HG02870 (cell line): ENCODE results near the gene B3GNT8.
"Not testable (repeated sequence)": the region's sequence is repeated elsewhere in the genome, so short reads cannot be mapped to it uniquely, and the experiment has no call there.

Experiments
- ATAC-seq: cut with Tn5 transposase; IDR thresholded peaks from one replicate; pipeline ENCODE4 v1.9.1; 2021; ENCODE audit warnings: mild to moderate bottlenecking, moderate library complexity; ENCODE audit not compliant: unreplicated experiment

Gene B3GNT8

DNA sequence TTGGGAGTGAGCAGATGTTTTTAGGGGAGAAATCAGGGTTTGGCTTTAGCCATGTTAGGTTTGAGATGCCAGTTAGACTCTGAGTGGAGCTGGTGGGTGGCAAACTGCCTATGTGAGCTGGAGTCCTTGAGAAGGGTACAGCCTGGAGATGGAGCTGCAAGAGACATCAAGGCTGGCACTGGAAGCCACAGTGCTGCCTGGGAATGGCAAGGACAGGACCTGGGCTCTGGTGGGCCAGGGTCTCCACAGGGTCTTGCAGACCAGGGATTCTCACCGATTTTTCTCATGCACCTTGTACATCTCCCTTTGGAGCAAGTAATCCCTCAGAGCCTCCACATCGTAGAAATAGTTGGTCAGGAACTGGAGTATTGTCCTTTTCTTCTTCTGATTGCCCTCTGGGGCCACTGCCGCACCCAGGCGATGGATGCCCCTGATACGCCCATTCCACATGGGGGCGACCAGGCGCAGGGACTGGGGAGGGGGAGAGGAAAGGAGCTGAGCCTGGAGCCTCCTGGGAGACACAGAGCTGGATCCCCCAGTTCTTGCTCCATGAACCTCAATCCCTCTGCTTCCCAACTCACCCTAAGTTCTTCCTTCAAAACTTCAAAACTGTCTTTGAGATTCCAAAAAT, 10.9 kb upstream of the B3GNT8 start:
- no peak for ATAC-seq

DNA sequence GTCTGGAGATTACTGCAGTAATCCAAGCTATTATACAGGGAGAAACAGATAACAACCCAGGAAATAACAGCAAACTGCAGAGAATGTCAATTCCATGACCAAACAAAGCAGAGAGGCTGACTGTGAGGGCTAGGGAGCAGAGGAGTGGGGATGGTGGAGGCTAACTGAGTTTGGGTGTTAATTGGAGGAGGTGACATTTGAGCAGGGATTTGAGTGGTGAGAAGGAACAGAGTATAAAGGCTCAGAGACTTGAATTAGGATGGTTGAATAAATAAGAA, 9.4 kb upstream of the B3GNT8 start:
- ATAC-seq, result no peak

DNA sequence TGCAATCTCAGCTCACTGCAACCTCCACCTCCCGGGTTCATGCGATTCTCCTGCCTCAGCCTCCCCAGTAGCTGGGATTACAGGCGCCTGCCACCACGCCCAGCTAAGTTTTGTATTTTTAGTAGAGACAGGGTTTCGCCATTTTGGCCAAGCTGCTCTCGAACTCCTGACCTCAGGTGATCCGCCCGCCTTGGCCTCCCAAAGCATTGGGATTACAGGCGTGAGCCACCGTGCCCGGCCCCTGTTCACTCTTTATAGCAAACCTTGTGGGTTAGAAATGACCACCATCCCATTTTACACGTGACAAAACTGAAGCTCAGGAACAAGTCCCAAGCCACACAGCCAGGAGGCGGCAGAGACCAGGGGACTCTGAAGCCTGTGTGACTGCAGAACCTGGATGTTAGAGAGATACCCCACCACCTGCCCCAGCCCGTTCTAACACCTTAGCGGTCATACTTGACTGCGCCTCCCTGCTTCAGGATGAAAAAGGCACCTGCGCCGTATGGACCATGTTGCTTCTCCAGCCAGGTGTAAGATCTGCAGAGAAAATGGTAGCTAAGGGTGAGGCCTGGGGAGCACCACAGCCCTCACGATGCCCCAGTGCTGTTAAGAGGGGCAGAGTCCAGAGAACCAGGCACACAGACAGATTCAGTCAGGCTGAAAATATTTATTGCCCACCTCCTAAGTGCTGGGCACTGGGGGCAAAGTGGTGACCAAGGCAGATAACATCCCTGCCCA, 8.9 kb upstream of the B3GNT8 start:
- no peak for ATAC-seq

DNA sequence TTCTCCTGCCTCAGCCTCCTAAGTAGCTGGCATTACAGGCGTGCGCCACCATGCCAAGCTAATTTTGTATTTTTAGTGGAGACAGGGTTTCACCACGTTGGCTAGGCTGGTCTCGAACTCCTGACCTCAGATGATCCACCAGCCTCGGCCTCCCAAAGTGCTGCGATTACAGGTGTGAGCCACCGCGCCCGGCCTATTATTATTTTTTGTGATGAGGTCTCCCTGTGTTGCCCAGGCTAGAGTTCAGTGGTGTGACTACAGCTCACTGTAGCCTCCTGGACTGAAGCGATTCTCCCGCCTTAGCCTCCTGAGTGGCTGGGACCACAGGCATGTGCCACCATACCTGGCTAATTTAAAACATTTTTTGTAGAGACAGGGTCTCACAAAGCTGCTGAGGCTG, 8.2 kb upstream of the B3GNT8 start:
- ATAC-seq, result not testable (repeated sequence)

DNA sequence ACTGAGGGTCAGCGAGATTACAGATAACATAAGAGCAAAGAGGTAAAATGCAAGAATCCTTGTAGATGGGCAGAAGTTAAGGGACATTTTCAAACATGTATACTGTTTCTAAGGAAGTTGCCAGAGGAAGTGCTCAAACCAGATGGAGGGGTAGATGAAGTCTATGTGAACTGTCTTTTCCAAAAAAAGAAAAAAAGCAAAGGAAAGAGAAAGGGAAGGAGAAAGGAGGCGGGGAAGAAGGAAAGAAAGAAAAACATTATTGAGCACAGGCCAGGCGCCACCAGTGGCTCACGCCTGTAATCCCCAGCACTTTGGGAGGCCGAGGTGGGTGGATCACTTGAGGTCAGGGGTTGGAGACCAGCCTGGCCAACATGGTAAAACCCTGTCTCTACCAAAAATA, 7.3 kb upstream of the B3GNT8 start:
- ATAC-seq, result no peak

DNA sequence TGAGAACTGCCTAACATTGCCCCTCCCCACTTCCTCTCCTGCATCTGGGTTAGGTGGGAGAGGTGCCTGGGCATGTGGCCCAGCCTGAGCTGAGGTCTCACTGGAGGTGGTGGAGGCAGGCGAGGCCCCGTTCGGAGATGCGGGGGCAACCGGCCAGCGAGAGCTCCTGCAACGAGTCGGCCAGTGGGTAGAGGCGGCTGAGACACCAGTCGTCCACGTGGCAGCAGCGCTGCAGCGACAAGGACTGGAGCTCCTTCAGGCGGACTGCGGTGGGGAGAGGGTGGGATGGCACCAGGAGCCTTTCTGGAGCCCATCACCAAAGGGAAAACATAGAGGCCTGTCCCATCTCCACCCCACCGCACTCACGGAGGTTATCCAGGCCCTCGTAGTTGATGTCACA, 6.0 kb upstream of the B3GNT8 start:
- no peak for ATAC-seq

DNA sequence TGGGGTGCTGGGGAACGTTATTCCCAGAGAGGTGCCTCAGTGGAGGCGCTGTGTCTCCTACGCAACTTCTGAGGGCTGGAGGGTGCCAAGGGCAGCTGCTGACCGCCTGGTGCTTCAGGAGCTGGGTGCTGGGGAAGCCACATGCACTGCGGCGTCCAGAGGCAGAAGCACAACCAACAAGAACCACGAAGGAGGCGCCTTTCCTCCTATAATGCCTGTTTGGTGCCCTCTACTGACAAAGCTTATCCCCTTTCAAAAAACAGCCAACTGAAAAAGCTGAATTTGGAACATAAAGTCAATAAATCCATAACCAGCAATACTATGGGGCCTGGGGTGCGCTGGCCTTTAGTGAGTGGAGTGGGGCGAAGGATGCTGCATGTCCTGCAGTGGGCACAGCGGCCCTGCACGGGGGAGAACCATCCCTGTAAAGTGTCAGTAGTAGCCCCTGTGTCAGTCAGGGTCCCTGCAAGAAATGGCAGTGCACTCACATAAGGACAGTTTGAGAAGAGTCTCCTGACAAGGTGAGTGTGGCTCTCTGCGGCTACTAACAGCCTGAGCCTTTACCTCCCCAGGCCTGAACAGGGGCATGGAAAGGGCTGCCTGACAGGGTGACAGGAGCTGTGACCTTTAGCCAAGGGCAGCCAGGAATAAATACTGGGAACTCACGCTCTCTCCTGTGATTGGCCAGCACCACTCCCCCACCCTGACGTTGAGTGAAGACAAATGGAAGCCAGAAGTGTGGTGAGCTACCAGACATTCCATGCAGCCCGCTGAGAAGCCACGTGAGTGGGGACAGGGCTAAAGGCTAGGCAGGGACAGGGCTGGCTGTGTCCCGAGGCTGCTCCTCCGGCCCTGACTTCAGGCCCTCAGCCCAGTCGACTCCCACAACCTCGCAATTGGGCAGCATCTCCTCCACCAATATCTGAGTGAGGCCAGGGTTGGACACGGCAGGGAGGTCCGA, 4.5 kb upstream of the B3GNT8 start:
- no peak for ATAC-seq

DNA sequence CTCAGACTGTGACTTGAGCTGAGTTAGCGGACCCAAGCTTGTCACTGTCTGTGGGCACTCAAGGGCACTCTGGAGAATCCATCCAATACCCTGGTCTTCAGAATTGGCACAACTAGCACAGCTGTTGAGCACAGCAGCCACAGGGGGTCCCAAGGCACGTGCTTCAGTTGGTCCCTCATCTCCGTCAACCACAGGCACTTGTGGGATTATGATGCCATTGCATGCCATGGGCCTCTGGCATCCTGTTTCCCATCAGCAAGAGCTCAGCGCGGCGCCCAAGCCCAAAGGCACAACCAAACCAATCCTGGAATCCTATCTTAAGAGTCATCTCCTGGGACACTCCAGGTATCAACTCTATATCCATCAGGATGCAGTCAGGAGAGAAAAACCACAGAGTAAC, 3.7 kb upstream of the B3GNT8 start:
- no peak for ATAC-seq

DNA sequence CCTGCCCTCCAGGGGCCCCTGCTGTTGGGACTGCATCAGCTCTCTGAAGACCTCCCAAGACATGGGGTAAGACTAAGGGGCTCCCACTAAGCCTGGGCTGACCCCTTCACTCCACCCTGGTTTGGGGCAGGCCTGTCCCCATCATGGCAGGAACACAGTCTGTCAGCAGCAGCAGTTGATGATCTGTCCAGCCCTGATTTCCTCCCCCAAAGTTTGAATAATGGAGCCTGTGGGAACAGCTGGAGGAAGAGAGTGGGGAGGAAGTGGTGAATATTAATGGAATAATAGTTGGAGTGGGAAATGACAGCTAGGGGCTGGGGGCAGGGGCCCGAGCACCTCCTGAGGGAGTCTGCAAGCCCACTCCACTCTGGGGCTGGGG, 1.3 kb upstream of the B3GNT8 start:
- no peak for ATAC-seq

DNA sequence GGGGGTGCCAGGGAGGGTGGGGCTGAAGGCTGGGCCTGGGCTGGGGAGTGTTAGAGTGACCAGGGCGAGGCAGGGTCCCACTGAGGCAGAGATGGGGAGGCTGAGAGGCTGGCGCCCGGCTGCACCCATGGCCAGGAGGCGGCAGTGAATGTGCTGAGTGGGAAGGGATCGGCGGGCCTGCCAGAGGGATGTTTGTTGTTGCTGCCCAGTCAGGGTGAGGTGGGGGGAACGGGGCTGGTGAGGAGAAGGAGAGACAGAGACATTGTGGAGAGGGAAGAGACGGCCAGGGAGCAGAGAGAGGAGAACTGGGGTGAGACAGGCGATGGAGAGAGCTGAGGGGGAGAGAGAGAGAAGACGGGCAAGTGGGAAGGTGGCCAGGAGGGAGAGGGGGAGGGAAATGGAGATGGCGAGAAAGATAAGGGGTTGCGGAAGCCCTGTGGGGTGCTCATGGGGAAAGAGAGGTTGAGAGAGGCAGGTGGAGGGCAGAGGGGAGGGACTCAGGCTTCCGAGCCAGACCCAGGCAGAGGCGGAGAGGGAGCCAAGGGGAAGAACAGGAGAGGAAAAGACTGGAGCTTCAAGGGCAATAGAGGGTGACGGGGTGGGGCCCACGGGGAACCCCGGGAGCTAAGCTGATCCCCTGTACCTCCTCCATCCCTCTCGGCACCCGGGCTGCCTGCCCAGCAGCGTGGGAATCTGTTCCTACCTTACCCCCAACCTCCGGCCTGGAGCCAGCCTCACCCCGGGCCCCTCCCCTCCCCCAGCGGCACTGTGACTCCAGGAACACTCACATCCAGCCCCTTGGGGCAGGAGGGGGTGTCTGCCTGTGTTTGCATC, 690 bp upstream of the B3GNT8 start:
- no peak for ATAC-seq

DNA sequence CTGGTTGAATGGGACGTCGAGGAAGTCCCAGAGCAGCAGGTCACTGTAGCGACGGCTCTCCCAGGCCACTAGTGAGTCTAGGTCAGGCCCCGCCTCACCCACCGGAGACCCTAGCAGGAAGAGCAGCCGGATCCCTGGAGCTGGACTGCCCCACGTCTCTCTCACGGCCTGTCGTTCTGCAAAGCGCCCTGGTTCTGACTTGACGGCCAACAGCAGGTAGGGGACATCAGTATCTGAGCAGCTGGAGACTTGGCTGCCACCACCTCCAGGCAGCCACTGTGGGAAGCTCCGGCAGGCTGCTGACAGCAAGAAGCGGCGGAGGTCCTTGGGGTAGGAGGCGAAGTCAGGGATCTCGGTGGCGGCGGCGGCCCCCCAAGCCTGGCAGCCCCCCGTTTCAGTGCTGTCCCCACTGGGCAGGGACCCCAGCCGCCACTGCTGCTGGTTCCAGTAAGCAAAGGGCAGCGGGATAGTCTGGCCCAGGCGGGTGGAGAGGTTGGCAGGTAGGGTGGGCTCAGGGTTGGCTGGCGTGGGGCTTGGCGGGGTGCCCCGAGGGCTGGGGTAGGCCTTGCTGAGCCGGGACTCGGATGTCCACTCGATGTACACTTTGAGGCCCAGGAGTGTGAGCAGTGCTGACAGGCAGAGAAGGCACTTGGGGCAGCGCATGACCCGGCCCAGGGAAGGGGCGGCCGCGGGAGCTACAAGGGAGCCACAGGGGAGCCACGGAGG, 895 bp downstream of the B3GNT8 start:
- ATAC-seq, result no peak

DNA sequence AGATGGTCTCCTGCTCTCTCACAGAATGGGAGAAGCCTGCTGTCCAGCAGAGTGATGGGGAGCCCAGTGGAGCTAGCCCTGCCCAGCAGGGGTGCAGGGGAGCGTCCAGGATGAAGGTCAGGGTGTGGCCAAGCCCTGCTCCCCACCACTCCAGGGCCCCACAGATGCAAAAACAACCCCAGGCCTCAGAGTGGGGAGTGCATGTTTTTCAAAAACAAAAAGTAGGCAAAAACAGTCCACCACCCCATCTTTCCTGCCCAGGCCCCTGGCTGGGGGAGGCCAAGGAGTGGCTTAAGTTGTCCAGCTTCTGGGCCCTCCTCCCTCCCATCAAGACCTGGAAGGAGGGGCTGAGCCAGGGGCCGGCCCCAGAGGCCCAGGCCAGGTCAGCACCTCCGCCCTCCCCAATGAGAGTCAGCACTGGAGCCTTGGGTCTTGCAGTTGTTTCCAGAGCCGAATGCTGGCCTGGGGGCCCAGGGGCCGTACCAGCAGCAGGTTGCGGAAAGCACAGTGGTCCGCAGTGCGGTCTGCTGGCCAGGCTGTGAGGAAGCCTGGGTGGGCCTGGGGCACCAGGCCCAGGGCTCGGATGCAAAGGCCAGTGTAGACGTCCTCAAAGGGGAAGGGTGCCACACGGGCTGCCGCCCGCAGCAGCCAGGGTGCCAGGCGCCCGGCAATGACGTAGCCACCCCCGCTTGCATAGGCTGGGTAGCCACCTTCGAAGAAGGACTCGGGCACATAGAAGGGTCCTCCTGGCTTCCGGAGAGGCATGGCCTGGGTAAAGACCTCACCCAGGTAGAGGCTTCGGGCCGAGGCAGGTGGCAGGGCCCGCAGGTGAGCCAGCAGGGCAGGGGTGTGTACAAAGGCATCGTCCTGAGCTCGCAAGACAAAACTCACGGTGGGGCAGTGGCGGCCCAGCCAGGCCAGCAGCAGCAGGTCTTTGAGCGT, 1.7 kb downstream of the B3GNT8 start:
- ATAC-seq, result no peak

DNA sequence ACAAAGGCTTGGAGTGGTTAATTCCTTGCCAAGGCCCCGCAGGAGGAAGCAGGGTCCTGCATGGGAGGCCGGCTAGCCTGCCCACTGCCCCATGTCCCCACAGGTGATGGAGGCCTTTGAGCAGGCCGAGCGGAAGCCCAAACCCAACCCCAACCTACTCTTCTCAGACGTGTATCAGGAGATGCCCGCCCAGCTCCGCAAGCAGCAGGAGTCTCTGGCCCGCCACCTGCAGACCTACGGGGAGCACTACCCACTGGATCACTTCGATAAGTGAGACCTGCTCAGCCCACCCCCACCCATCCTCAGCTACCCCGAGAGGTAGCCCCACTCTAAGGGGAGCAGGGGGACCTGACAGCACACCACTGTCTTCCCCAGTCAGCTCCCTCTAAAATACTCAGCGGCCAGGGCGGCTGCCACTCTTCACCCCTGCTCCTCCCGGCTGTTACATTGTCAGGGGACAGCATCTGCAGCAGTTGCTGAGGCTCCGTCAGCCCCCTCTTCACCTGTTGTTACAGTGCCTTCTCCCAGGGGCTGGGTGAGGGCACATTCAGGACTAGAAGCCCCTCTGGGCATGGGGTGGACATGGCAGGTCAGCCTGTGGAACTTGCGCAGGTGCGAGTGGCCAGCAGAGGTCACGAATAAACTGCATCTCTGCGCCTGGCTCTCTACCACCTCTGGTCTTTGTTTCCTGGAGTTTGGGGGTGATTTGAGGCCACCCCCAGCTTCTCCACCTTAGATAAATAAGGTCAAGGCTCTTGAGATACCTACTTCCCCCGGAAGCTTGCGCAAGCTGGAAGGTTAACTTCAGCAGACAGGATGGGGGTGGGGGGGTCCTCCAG, 2.6 kb downstream of the B3GNT8 start:
- no peak for ATAC-seq

DNA sequence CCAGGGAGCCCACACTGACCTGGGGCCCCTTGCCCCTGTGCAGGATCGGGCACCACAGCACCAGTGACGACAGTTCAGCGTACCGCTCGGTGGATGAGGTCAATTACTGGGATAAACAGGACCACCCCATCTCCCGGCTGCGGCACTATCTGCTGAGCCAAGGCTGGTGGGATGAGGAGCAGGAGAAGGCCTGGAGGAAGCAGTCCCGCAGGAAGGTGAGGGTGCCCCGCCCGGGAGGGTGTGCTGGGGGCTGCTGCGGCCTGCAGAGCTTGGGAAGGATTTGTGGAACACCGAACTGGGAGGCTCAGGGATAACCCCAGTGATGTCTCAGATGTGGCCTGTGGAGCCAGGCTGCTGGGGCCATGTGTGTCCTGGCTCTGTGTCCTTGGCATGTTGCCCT, 4.2 kb downstream of the B3GNT8 start:
- no peak for ATAC-seq

DNA sequence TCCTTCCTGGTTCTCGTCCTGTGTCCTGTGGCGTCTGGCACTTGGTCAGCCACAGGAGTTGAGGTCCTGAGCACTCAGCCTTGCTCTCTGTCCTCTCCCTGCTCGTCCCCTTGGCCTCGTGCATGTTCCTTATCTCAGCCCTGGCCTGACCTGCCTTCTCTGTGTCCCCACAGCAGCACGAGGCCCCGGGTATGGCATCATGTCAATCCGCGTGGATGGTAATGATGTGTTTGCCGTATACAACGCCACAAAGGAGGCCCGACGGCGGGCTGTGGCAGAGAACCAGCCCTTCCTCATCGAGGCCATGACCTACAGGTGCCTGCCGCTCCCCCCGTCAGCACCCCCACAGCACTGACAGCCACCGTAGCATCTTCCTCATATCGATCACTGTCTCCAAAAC, 4.7 kb downstream of the B3GNT8 start:
- no peak for ATAC-seq

DNA sequence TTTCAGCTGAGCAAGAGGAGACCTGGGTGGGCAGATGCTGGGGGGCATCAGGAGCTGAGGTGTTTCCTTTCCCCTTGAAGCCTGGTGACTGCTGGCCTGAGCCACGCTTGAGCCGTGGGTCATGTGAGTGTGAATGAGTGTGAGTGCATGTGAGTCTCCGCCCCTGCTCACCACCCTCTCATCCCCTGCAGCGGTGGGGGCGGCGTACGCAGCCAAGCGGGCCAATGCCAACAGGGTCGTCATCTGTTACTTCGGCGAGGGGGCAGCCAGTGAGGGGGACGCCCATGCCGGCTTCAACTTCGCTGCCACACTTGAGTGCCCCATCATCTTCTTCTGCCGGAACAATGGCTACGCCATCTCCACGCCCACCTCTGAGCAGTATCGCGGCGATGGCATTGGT, 5.2 kb downstream of the B3GNT8 start:
- no peak for ATAC-seq

DNA sequence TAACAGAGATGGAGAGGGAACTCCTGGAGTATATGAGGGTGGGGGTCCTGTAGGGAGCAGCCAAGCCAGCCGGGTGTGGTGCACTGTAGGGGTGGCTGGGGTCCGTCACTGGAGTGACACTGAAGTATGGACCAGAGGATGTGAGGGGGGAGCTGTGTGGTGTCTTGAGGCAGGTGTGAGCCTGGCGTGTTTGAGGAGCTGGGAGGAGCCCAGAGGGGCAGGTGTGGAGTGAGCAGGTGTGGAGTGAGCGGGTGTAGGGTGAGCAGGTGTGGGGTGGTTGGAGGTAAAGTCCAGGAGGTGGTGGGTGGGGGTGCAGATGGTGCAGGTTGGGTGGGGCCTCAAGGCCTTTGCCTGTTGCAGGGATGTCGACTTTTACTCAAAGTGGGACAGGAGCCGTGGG, 5.9 kb downstream of the B3GNT8 start:
- no peak for ATAC-seq

DNA sequence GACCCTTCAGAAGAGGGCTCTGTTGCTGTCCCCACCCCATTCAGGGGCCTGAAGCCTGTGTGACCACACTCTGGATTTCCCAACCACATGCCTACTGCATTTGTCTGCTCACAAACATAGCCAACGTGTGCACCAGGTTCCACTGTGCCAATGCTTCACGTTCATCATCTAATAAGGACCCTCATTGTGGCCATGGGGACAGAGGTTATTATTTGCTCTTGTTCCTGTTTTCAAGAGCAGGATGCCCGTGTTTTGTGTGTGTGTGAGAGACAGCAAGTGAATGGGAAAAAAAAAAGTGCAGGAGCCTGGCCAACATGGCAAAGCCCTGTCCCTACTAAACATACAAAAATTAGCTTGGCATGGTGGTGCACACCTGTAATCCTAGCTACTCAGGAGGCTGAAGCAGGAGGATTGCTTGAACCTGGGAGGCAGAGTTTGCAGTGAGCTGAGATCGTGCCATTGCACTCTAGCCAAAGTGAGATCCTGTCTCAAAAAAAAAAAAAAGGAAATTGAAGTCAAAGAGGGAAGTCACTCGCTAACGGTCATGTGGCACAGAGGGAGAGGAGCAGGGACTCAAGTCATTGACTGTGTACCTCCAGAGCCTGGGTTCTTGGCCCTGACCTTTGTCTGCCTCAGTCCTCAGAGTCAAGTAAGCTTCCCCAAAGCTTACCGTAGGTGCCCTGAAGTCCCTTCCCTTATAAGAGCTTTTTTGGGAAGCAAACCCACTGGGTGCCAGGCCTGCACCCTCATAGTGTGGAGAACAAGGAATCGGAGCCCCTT, 6.9 kb downstream of the B3GNT8 start:
- no peak for ATAC-seq
